Adrenal gland (tissue), 12 donors: ENCODE results near the gene PLD4. TPM values are rescaled to one million over a fixed set of nuclear protein-coding genes. Genes with fewer than 3 reads are reported as not detected.

ENCODE experiments used
- DNase-seq, 7 donors: peaks; one replicate each; pipeline ENCODE4 v3.0.0-alpha.2; 2019 to 2020
- H3K27ac ChIP-seq, 5 donors: fragments of 200-600 bp; sonication (generic) in 4 of 5; 1 replicate in 3 of 5; 2 replicates in 2 of 5; pipeline versions ENCODE4 v1.5.1 to v1.8.0; 2016 to 2020; ENCODE audit warnings: mild to moderate bottlenecking in 1 of 5
- H3K27me3 ChIP-seq: fragments of 200-600 bp; 2 replicates; pipeline ENCODE4 v1.8.0; 2021
- H3K36me3 ChIP-seq, 2 donors: fragments of 200-600 bp; replicated peaks in 1 of 2; 1 replicate in 1 of 2; 2 replicates in 1 of 2; pipeline versions ENCODE4 v1.5.1 to v1.8.0; 2018 to 2022
- H3K4me1 ChIP-seq, 2 donors: fragments of 200-600 bp; replicated peaks in 1 of 2; 1 replicate in 1 of 2; 2 replicates in 1 of 2; pipeline versions ENCODE4 v1.5.1 to v1.8.0; 2018 to 2021
- H3K4me3 ChIP-seq, 4 donors: fragments of 200-600 bp; sonication (generic) in 3 of 4; one replicate each; pipeline ENCODE4 v1.5.1; 2016 to 2018
- H3K9me3 ChIP-seq, 3 donors: fragments of 200-600 bp; sonication (generic) in 1 of 3; replicated peaks in 1 of 3; 1 replicate in 2 of 3; 2 replicates in 1 of 3; pipeline versions ENCODE4 v1.5.1 to v1.8.0; 2016 to 2021
- POLR2A ChIP-seq, 2 donors: fragments of 450-650 bp; IDR thresholded peaks; one replicate each; pipeline ENCODE4 v1.6.1; 2017; ENCODE audit warnings: antibody characterized with exemption in 2 of 2, mild to moderate bottlenecking in 2 of 2, moderate library complexity in 1 of 2
- WGBS, 4 donors: extraction: QIAGEN DNeasy Blood & Tissue Kit in 2 of 4; methylation state at CpG; one replicate each; pipeline versions ENCODE4 v1.1.5 to v1.1.7; 2013 to 2017; 5-methylcytosine and 5-hydroxymethylcytosine counted together
- intact Hi-C, 2 donors: fragments of 100-400 bp; cut with DNase I; formaldehyde crosslinking; loops; one replicate each; pipeline versions ENCODE4 v1.14.1 to v1.15.0; 2022 to 2023
- polyA plus RNA-seq, 3 donors: library from polyadenylated mRNA; stranded (reverse); fragments of 200-250 nt in 2 of 3; fragments of 350-450 nt in 1 of 3; fragmentation: Illumina TruSeq in 1 of 3; extraction: RNeasy Lipid Tissue Mini Kit (QIAGEN cat#74804) in 1 of 3; gene quantifications; one replicate each; pipeline ENCODE4 v1.2.3, GENCODE V29; 2013 to 2014
- total RNA-seq, 9 donors: library from RNA; depleted of rRNA in 4 of 9; stranded (reverse); fragments of >200 nt in 4 of 9; fragments of 120-200 nt in 1 of 9; fragmentation: NEBNext Ultra II Directional in 1 of 9; extraction: Animal tissue kit (Norgen Biotek cat#: 25700) in 1 of 9; gene quantifications; one replicate each; pipeline versions ENCODE4 v1.1.0 to v1.2.4, GENCODE V29; 2013 to 2023
- TF ChIP-seq, protein P1 (sequence below), 6 experiments: fragments of 450-650 bp in 4 of 6; fragments of 200-600 bp in 2 of 6; sonication (generic) in 1 of 6; IDR thresholded peaks; 1 replicate in 5 of 6; 2 replicates in 1 of 6; pipeline versions ENCODE4 v1.5.1 to v1.8.0; 2016 to 2021; ENCODE audit warnings: antibody characterized with exemption in 6 of 6, mild to moderate bottlenecking in 2 of 6, moderate library complexity in 1 of 6
- donor health status: healthy with polysubstance abuse.
- donor health status: Bipolar disorder and iron deficiency.
- donor health status: DM: yes; HTN: yes; CAD: no.
- donor health status: DM: no; HTN: no; CAD: no.
- donor health status: DM: no; HTN: no; CAD: no.
- donor health status: DM: yes; HTN: yes; CAD: no.

The PLD4 gene
- total and polyA plus RNA-seq, 12 donors = 0.30 to 1.9 (median 0.55) TPM; not detected in 3

DNA sequence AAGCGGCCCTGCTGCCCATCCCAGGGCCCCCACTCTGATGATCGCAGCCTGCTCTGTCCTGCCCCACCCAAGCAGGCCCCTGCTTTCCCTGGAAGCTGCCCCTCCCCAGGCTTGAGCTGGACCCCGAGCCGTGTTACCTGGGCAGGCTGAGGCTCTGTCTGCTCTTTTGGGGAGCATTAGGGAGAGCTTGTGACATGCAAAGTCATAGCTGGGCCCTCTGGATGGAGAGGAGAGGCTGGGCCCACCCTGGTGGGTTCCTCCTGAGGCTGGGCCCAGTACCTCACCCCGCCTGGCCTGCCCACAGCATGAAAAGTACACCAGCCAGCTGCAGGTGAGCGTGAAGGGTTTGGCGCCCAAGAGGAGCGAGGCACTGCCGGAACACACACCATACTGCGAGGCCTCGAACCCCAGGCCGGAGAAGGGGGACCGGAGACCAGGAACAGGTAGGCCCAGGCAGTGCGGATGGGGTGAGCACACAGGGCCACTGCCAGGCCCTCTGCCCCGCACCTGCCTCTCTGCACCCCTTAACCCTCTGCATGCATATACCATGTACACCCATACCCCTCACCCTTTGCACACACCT lies 44.6 kb upstream of the PLD4 start:
- 94 to 100% (median 96%) methylated on average over 5 to 15 of the region's 15 CpGs for WGBS, 4 donors
- no peak overlapping the region for H3K27ac ChIP-seq
- peaks cover 0 to 35% of the 10 kb centered on the region in 2 donors for H3K36me3 ChIP-seq
- H3K4me3 ChIP-seq = no peak overlapping the region
- no peak for TF ChIP-seq POLR2A (IDR thresholded peaks at IDR 0.05)
- TF ChIP-seq, protein P1, sequence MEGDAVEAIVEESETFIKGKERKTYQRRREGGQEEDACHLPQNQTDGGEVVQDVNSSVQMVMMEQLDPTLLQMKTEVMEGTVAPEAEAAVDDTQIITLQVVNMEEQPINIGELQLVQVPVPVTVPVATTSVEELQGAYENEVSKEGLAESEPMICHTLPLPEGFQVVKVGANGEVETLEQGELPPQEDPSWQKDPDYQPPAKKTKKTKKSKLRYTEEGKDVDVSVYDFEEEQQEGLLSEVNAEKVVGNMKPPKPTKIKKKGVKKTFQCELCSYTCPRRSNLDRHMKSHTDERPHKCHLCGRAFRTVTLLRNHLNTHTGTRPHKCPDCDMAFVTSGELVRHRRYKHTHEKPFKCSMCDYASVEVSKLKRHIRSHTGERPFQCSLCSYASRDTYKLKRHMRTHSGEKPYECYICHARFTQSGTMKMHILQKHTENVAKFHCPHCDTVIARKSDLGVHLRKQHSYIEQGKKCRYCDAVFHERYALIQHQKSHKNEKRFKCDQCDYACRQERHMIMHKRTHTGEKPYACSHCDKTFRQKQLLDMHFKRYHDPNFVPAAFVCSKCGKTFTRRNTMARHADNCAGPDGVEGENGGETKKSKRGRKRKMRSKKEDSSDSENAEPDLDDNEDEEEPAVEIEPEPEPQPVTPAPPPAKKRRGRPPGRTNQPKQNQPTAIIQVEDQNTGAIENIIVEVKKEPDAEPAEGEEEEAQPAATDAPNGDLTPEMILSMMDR (IDR thresholded peaks at IDR 0.05) = no peak
- intact Hi-C loops = no loop called here
- no peaks in the 10 kb centered on the region for H3K4me1 ChIP-seq
- no peaks in the 10 kb centered on the region for H3K27me3 ChIP-seq
- H3K9me3 ChIP-seq = no peaks in the 10 kb centered on the region
- DNase-seq = peak in 1 of 7 donors; percentile 11

DNA sequence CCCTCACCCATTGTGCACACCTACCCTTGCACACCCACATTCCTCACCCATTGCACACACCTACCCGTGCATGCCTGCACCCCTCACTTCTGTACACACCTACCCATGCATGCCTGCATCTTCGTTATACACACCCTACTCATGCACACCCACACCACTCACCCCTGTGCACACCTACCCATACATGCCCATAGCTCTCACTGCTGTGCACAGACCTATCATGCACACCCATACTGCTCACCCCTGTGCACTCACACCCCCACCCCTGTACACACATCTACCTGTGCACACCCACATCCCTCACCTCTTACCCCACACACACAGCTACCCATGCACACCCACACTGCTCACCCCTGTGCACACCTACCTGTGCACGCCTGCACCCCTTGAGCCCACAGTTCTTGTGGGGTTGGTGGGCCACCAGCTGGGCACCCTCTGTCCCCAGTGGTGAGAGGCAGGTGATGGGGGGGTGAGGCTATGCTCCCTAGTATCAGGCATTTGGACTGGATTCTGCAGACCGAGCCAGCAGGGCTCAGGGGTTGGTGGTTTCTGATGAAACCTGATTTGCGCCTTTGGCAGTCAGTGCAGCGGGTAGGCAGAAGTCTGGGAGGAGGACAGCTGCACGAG lies 44.0 kb upstream of the PLD4 start:
- peak in 2 of 7 donors; percentile 9 to 13 for DNase-seq
- Histone ChIP-seq H3K27ac (no peak overlapping the region), H3K4me1 (no peaks in the 10 kb centered on the region), H3K36me3 (peaks cover 0 to 41% of the 10 kb centered on the region in 2 donors), H3K27me3 (no peaks in the 10 kb centered on the region), H3K9me3 (no peaks in the 10 kb centered on the region), H3K4me3 (no peak overlapping the region)
- no peak for TF ChIP-seq POLR2A (IDR thresholded peaks at IDR 0.05)
- TF ChIP-seq, protein P1 (IDR thresholded peaks at IDR 0.05) = no peak
- 75 to 82% (median 79%) methylated on average over 7 of the region's 7 CpGs for WGBS, 4 donors
- intact Hi-C loops = no loop called here

DNA sequence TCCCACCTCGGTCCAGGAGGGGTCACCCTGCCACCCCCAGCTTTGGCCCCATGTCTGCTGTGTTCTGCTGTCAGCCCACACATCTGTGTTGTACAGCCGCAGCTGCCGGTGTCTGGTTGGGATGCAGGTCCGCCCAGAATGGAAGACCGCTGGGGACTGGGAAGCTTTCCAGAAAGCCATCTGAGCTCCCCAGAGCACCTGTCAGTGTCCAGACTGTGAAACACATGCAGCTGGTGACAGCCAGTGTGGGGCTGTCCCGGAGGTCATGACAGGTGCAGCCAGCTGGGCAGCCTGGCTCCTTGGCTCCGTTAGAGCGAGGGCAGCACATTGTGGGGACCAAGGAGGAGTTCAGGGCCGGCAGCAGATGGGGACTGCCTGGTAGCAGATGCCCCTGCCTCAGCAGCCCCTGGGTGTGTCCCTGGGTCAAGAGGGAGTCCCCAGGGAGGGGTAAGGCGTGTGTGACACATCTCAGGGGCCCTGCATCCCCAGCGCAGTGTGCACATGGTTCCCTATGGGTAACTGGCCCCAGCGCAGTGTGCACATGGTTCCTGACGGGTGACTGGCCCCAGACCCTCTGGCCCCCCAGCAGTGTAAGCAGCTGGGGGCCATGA lies 43.2 kb upstream of the PLD4 start:
- H3K9me3 ChIP-seq = no peaks in the 10 kb centered on the region
- peak overlapping the region in 1 of 5 donors; percentile 8 for H3K27ac ChIP-seq
- intact Hi-C loops = no loop called here
- no peak overlapping the region for H3K4me3 ChIP-seq
- TF ChIP-seq POLR2A (IDR thresholded peaks at IDR 0.05) = no peak
- DNase-seq = peak in 3 of 7 donors; percentile 6 to 84 (median 13)
- 75 to 97% (median 75%) methylated on average over 9 to 13 of the region's 13 CpGs; no CpG with 5 or more reads in 1 of the 4 donors for WGBS, 4 donors
- no peaks in the 10 kb centered on the region for H3K4me1 ChIP-seq
- peaks cover 0 to 49% of the 10 kb centered on the region in 2 donors for H3K36me3 ChIP-seq
- no peaks in the 10 kb centered on the region for H3K27me3 ChIP-seq

DNA sequence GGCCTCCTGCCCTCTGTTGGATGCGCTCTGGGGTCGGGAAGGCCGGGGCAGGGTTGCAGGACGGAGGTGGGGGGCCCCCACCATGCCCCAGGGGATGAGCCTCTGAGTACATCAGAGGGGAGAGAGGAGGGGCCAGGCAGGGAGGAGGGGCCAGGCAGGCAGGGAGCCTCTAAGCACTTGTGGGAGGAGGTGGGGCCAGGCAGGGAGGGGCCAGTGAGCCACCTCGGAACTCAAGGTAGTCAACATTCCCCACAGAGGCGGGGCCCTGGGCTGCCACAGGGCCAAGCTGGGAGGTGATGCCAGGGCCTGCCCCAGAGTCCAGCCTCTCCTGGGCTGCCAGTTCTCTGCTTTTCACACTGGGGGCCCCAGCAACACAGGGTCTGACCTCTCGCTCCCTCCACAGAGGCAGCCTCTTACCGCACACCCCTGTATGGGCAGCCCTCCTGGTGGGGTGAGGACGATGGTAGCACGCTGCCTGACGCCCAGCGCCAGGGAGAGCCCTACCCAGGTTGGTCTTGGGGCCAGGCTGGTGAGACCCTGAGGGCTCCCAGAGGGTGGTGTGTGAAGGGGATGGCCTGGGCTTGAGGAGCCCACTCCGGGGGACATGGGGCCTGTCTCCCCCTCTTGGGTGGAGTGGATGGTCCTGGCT lies 42.2 kb upstream of the PLD4 start:
- H3K27ac ChIP-seq = peak overlapping the region in 1 of 5 donors; percentile 8
- H3K4me1 ChIP-seq = no peaks in the 10 kb centered on the region
- H3K9me3 ChIP-seq = no peaks in the 10 kb centered on the region
- no peak for TF ChIP-seq POLR2A (IDR thresholded peaks at IDR 0.05)
- TF ChIP-seq, protein P1 (IDR thresholded peaks at IDR 0.05) = no peak
- intact Hi-C loops = no loop called here
- peak in 3 of 7 donors; percentile 12 to 20 (median 14) for DNase-seq
- H3K27me3 ChIP-seq = no peaks in the 10 kb centered on the region
- WGBS, 4 donors = 79 to 95% (median 80%) methylated on average over 6 to 13 of the region's 13 CpGs
- H3K36me3 ChIP-seq = peaks cover 0 to 58% of the 10 kb centered on the region in 2 donors
- no peak overlapping the region for H3K4me3 ChIP-seq
